Stimulated activated CD8-positive, alpha-beta memory T cell treated with anti-CD3 and anti-CD28 coated beads, Interleukin-7, amount 100 ng/mL, for 48 hours (primary cell): ENCODE measurements around the gene PNPLA2.

Source experiments
- DNase-seq, 2 donors: peaks; one replicate each; pipeline ENCODE4 v3.0.0-alpha.2; 2020; ENCODE audit warnings: low read depth in 1 of 2; ENCODE audit errors: extremely low read depth in 1 of 2

PNPLA2 gene

DNA sequence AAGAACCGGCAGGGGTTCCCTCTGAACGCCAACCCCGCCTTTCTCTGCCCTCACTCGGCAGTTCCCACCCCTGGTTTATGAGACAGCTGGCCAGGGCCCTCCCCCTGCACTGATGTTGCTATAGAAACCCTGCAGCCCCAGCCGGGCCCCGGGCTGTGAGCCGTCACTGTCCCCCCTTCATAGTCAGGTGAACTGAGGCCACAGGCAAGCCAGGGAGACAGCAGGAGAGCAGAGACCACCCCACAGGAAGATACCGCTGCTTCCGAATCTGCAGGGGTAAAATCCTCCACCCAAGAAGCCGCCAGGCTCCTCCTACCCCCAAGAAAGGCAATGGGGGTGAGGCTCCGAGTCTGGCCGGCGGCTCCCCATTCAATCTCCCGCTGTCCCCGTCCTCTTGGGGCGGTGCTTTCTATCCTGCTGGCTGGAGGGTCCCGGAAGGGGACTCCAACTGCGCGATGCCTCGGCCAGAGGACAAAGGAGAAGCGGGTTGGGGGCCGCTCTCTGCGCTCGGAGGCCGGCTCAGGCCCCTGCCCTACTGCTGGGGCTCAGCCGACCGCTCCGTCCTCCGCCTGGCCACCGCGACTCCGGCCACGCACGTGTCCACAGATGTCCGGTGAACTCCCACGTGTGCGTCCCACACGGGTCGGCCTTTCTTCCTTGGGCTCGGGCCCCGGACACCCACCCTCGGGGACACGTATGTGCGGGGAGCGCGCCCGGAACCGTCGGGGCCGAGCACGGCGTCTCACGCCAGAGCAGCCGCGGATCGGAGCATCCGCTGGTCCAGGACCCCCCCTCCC, 21.2 kb upstream of the PNPLA2 start:
- DNase-seq = peak; percentile 69 to 82

DNA sequence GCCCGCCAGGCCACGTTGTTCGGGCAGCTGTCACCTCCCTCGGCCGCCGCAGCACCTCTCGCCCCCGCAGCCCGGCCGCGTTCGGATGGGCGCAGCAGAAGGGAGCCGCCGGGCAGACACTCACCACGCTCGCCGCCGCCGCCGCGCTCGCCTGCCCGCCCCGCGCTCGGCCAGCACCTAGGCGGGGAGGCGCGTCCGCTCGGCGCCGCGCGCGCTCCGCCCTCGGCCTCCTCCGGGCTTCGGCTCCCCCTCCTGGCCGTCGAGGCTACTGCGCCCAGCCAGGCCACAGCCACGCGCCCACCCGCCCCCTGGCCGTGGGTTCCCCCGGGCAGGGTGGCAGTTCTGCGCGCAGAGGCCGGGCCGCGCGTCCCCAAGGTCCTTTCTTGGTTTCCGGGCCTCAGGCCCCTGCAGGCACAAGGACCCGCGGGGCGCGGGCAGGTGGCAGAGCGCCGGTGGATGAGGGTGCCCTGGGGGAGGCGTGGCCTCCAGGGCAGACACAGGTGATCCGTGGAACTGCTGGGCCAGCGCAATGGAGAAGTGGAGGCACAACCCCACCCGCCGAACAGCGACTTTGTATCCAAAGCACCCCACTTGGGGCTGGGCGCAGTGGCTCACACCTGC, 20.5 kb upstream of the PNPLA2 start, which contains the start of gene SLC25A22:
SLC25A22 (minus strand) TSS at position 189 of the 621 bp plus-strand sequence. CDS start 3,275 bp downstream, outside the sequence.
- peak; percentile 71 to 77 for DNase-seq

DNA sequence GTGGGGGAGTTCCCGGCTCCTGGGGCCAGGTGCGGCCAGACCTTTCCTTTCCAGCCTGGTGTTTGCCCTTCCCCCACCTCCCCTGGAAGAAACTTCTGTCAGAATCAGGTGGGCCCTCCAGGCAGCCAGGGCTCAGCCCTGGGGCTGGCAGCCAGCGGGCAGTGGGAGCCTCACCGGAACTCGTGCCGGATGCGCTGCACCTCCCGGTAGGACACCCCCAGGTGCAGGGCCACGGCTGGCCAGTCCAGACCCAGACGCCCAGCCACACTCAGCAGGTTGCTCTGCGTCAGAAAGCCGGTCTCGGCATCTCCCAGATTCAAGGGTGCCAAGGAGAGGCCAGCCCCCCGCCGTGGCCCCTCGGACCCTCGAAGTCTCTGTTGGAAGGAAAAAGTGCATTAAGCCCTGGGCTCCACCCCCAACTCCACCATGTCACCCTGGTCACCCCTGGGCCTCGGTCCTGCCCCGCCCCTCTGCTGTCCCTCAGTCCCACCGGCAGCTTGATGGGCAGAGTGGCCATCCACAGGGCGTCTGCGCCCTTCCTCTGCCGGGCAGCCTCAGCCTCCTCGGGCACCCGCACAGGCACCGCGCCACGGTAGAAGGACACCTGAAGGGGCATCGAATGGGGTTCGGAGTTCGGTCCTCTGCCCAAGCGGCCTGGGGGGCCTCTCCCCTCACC, 18.9 kb upstream of the PNPLA2 start:
- DNase-seq = no peak

DNA sequence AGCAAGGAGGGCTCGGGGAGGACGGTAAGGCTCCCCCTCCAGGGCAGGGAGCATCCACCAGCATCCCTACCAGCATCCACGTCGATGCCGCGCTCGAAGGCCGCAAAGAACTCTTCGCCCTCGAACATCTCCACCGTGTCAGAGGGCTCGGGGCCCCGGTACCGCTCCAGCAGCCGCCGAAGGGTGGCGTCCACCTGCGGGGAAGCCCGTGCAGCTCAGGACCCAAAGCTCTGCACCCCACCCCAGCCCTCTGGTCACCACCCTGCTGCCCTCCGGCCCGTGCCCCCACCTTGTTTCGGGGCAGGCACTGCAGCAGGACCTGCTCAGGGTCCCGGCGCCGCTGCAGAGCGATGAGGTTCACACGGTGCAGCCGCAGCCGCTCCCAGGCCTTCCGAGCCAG, 18.2 kb upstream of the PNPLA2 start:
- DNase-seq = no peak

DNA sequence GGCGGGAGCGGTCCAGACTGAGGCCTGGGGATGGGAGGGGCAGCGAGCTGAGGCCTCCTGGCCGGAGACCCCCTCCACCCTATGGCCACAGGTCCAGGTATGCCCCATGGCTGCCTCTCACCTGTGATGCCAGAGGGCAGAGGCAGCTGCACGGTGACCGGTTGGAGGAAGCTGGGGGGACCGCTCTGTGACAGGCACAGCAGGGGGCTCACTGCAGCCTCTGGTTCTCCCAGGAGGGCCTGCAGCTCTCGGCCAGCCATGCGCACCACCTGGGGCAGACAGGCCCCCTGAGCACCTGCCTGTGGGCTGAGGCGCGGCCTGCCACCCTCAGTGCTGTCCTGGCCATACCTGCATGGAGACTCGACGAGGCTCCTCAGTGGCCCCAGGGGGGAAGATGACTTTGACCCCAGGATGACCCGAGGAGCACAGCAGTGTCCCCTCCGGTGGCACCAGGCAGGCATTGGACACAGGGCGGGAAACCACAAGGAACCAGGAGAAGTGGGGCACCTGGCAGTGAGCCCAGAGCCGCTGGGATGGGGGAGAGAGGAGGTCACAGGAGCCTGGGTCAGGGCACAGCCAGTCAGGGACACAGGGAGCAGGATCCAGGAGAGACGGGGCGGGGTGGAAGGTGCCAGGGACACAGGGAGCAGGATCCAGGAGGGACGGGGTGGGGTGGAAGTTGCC, 17.5 kb upstream of the PNPLA2 start:
- DNase-seq = no peak

DNA sequence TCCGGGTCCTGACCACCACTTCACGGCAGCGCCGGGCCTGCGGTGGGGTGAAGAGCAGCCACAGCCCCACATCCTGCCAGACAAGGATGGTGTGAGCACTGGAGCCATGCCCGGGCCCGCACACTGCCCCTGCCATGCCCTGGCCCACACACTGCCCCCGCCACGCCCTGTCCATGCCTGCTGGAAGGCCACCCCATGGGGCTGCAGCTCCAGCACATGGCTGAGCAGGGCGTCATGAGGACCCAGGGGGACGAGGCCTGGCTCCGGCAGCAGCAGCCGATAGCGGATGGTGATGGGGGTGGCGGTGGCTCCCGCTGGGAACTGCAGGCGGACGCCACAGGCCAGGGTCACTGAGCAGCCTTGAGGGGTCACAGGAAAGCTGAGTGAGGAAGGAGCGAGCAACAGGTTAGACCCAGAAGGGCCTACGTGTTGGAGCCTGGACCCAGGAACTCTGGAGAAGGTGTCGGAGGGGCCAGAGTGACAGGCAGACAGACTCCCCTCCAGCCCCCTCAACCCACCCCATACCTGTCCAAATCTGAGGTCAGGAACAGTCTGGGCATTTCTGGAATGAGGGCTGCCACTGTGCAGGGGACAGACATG, 16.6 kb upstream of the PNPLA2 start:
- no peak for DNase-seq

DNA sequence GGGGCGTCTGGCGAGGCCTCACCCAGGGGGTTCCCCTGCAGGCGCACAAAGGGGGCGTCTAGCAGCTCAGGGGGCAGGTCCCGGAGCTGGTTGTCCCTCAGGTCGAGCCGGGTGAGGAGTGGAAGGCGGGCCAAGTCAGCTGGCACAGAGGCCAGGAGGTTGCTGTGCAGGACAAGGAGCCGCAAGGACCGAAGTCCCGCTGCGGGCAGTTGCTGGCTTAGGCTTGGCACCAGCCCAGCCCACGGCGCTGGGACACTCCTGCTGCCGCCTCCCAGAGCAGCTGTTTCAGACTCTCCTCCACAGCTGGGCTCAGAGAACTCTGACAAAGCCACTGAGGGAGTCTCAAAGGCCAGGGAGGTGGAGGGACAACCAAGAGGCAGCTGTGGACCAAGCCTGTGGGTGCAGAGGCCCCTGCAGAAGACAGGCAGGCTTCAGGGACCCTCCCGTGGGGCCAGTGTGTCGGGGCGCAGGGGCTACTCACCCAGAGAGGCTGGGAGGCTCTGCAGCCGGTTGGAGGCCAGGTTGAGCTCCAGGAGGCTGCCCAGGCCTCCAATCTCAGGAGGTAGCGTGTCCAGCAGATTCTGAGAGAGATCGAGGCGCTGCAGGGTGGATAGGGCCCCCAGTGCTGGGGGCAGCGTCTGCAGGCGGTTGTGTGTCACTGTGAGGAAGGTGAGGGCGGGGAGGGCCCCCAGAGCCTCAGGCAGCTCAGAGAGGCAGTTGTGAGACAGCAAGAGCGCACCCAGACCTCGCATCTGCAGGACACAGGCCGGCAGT, 15.8 kb upstream of the PNPLA2 start:
- DNase-seq = no peak

DNA sequence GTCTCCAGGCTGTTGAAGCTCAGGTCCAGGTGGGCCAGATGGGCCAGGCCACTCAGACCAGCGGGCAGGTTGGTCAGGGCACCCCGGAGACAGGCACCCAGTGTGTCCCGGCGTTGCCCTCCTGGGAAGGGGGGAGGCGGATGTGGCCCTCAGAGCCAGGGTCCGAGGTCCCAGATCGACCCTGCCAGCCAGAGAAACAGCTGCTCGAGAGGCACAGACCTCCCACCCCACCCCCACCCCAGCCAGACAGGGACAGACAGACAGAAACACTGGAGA, 15.3 kb upstream of the PNPLA2 start:
- DNase-seq = no peak

DNA sequence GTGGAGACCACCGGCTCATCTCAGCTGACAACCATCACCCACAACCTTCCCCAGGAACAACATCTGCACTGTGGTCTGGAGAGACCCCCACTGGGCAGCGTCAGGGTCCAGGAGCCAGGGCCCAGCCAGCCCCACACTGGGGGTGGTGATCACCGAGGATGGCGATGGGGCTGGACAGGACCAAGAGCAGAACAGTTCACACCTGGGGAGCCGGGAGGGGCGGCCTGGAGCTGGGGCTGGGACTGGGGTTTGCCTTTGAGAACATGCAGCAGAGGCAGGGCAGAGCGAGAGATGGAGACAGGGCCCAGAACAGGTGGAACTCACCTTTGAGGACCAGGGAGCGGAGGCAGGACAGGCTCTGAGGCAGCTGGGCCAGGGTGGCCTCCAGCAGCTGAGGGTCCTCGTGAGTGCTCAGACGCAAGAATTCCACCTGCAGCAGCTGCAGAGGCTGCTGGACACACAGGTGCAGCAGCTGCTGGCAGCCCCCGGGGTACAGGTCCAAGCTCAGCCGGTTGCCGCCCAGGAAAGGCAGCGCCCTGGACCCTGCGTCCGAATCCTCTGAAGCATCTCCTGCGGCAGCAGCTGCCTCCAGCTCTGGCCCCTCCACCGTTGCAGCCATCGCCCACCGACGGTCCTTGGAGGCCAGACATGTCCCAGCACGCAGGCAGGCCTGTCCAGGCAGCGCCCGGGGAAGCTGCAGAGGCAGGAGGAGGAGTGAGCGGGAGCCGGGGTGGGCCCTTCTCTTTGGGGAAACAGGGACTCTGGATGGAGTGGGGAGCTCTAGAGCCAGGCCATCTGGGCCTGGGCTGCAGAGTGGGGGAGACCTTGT, 14.7 kb upstream of the PNPLA2 start:
- DNase-seq = no peak

DNA sequence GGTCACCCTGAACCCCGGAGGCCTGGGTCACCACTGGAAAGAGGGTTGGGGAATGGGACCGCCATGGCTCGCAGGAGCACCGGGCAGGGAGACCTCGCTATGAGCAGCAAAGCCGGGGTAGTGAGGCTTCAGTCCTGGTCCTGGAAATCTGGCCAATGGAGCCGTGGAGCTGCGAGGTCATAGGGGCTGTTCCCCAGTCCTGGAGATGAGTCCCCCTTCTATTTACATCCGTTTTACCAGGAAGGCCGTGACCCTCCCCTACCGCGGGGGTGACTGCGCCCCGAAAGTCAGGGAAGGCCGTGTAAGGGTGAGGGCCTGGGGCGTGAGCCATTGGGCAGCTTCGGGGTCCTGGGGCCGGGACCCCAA, 14.1 kb upstream of the PNPLA2 start:
- DNase-seq = no peak

DNA sequence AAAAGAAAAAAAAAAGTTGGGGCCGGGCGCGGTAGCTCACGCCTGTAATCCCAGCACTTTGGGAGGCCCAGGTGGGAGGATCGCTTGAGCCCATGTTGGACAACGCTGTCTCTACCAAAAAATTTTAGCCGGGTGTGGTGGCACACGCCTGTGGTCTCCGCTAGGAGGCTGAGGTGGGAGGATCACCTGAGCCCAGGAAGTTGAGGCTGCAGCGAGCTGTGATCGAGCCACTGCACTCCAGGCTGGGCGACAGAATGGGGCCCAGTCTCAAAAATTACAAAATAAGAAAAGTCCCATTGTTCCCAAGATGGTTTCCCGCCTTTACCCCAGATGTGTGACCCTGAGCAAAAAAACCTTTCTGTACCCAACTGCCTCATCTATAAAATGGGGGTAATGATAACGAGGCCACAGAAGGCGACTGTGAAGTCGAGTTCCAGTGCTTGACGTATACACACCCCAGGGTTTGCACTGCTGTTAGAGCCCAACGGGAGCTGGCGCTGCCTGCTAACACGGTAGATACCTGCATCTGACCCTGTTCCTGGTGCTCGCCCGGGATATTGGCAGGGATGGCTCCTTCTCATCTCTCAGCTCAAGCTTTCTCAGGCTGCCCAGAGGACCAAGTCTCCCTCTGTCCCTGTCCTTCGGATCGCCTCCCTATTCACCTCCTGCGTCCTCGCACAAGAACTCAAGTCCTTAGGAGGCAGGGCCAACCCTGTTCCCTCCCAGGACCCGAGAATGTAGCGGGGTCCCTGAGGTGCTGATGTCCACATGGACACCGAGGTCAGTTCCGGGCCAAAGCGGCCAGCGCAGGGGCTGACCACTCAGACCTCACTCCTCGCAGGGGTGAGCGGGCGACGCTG, 10.1 kb upstream of the PNPLA2 start:
- no peak for DNase-seq

DNA sequence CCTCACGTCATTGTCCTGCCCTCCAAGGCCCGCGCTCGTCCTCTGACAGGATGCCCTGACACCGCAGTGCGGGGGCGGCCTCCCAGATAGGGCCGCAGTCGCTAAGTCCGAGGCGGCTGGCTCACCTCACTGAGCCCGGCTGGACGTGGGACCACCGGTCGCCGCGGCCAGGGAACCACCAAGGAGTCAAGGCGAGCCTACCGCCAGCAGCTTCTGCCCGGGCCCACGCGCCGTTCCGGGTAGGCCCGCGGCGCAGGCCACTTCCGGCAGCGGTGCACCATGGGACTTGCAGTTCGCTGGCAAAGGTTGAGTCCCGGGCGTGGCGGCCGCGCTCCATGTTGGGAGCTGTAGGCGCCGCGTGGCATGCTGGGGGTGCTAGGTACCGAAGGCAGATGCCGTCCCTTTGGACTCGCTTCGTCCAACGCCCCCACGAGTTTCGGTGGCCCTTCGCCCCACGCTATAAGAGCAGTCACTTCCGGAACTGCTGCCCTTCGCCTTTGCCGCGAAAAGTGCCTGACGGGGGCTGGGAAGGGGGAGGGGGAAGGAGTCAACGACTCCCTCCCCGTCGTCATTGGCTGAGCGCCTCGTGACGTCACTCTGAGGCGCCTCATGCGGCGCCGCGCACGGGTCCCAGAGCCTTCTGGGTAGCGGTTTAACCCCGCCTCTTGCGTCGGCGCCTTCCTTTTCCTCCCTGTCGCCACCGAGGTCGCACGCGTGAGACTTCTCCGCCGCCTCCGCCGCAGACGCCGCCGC, 9.3 kb upstream of the PNPLA2 start, which contains the start of gene RPLP2:
RPLP2 (plus strand) TSS at position 681 of the 753 bp plus-strand sequence. CDS start 268 bp downstream, outside the sequence.
- peak; percentile 96 to 98 for DNase-seq

DNA sequence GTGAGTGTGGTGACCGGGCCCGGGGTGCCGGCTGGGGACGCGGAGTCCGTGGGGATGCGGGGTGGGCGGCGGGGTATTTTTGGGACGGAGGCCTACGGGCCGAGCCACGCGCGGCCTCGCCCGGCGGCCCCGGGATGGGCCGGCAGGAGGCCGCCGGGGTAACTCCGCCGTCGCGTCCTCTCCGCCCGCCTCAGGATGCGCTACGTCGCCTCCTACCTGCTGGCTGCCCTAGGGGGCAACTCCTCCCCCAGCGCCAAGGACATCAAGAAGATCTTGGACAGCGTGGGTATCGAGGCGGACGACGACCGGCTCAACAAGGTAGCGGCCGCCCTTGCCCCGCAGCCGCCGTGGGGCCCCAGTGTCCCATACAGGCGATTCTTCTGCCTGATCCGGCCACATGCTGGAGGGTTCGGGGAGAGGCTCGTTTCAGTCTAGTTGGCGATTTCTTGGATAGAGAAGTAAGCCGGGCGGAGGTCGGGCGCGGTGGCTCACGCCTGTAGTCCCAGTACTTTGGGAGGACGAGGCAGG, 8.6 kb upstream of the PNPLA2 start:
- no peak for DNase-seq

DNA sequence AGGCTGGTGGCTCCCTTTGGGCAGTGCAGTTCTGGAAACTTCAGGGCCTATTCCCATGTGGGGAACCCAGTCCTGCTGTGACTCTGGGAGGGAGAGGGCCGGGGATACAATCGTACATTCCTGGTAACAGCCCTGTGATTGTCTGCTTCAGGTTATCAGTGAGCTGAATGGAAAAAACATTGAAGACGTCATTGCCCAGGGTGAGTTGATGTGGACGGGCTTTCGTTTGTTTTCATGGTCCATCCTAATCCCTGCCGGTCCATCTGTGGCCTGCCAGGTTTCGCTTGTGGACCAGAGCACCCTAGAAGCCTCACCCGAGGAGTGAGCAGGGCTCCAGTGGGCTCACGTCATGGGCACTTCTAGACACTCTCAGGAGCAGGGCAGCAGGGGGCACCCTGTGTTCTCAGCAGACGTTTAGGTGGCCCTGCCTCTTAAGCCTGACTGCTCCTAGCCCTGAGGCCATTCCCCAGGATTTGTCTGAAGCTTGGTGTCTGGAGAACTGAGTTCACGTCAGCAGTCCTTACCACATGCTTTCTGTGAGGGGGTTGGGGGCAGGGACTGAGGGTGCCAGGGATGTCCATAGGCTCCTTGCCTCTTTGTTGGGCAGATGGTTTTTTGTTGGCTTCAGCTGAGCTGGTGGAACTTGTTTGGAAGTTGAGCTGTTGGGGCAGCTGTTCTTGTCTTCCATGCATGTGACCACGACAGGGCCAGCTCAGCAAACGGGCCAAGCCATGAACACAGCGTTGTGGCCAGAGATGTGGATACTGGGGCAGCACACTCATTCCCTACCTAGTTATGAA, 7.1 kb upstream of the PNPLA2 start:
- no peak for DNase-seq

DNA sequence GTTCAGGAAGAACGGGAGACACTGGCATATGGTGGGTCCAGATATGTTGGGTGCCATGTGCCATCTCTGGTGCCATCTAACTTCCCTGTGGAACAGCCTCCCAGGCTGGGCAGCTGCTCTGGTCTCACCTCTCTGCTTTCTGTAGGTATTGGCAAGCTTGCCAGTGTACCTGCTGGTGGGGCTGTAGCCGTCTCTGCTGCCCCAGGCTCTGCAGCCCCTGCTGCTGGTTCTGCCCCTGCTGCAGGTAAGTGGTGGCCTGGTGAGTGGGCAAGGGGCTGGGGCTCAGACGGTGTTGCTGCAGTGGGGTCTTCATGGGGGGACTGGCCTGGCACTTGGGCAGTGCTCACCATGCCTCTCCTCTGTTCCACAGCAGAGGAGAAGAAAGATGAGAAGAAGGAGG, 6.3 kb upstream of the PNPLA2 start:
- no peak for DNase-seq

DNA sequence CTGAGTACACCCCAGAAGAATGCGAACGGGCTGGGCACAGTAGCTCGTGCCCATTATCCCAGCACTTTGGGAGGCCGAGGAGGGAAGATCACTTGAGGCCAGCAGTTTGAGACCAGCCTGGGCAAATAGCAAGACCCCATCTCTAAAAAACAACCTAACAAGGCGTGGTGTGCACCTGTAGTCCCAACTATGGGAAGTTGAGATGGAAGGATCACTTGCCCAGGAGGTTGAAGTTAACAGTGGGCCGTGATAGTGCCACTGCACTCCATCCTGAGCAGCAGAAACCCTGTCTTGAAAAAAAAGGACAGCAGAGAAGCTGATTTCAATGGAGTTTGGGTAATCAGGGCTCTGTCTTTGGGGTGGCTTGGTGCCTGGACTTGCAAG, 5.7 kb upstream of the PNPLA2 start:
- no peak for DNase-seq
